GM18870 (cell line): ENCODE data around the gene TYW1.
"Not testable (repeated sequence)": the region's sequence is repeated elsewhere in the genome, so short reads cannot be mapped to it uniquely, and the experiment has no call there.

Experiments
- ATAC-seq: cut with Tn5 transposase; IDR thresholded peaks from one replicate; pipeline ENCODE4 v1.9.1; 2021; ENCODE audit warnings: moderate library complexity; ENCODE audit not compliant: unreplicated experiment

TYW1 gene

GRCh38 chr7:67229018-67229417 lies 232.4 kb downstream of the TYW1 start:
- ATAC-seq: not testable (repeated sequence)

DNA sequence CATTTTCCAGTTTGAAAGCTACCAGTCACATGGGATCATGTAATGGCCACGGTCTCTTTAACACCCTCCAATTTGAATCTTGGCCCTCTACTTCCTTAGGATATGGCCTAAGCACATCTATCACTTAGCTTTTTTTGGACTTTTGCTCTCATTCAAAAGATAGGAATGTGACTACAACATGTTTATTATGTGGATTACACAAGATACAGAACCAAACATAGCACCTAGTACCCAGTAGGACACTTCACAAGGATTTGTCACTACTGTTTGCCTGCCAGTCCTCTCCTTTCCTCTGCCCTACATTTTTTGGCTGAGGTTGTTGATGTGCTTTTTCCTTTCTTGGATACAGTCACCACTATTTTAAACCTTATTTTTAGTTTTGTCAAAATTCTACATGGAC lies 233.4 kb downstream of the TYW1 start:
- not testable (repeated sequence) for ATAC-seq

- not testable (repeated sequence) for ATAC-seq
Measured at GRCh38 chr7:67233506-67233905, 236.9 kb downstream of the TYW1 start.

GRCh38 chr7:67236216-67236615 lies 239.6 kb downstream of the TYW1 start:
- ATAC-seq: not testable (repeated sequence)

- ATAC-seq: not testable (repeated sequence)
Measured at GRCh38 chr7:67242871-67243270, 246.2 kb downstream of the TYW1 start.

DNA sequence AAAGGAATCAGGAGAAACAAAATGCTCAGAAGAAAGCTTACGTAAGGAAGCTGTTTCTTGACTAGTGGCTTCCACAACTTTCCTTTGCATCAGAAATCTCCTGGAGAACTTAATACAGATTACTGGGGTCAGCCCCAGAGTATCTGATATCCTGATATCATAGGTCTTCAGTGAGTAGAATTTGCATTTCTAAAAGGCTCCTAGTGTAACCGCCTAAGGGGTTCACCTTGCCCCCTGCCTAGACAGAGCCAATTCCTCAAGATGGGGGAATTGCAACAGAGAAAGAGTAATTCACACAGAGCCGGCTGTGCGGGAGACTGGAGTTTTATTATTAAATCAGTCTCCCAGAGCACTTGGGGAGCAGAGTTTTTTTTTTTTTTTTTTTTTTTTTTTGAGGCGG lies 251.7 kb downstream of the TYW1 start:
- not testable (repeated sequence) for ATAC-seq

DNA sequence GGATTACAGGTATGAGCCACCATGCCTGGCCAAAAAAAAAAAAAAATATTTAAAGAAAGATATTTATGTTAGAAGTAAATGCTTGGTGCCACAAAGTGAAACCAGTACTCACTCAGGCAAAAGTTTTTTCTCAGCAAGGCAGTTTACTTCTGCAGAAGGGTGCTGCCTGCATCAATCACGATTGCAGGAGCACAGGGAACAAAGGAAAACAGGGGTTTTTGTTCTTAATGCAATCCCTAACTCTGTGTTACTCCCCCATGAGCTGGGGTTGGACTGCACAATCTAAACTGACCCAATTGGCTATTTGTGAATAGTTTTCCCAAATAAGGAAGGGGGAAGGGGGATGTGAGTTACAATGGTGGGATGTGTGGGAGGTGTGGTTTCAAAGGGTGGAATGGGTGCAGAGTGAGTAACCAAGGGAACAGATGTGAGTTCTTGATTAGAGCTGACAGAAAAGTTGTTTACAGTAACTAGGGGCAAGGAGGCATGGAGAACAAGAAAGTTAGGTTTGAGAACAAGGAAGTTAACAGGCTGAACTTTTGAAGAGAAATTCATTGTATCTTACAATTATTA lies 255.4 kb downstream of the TYW1 start:
- no peak for ATAC-seq

DNA sequence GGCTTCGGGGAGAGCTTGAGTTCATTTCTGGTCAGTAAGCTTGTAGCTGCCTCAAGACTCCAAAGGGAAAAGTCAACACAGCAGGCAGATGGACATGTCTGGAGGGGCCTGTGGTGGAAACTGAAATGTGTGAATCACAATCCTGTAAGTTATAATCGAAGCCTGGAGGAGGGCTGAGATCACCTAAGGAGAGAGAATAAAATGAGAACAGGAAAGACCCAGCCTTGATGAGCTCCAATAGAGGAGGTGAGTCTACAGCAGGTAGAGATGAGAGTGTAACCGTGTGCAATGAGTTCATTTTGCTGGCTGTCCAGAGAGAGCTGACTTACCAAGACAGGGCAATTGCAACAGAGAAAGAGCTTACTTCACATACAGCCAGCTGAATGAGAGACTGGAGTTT lies 258.4 kb downstream of the TYW1 start:
- not testable (repeated sequence) for ATAC-seq

- not testable (repeated sequence) for ATAC-seq
Measured at GRCh38 chr7:67257779-67258178, 261.1 kb downstream of the TYW1 start.

DNA sequence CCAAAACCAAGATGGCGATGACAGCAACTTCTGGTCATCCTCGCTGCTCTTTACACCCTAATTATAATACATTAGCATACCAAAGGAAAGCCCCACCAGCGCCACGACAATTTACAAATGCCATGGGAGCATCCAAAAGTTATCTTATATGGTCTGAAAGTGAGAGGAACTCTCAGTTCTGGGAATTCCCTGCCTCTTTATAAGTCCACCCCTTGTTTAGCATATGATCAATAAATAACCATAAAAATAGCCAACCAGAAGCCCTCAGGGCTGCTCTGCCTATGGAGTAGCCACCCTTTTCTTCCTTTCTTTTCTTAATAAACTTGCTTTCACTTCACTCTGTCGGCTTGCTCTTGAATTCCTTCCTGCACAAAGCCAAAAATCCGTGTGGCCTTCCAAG lies 262.7 kb downstream of the TYW1 start:
- not testable (repeated sequence) for ATAC-seq

DNA sequence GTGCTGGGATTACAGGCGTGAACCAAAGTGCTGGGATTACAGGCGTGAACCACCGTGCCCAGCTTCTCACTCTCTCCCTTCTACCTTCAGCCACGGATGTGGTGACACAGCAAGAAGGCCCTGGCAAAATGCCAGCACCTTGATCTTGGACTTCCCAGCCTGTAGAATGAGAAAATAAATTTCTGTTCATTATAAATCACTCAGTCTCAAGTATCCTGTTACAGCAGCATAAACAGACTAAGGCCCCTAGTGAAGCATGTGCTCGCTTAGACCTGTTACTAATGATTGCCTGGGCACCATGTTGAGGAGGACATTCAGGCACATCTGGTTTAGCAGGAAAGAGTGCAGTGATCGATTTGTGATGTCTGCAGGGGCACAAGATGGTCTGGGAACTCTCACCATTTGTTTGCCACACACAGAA lies 263.5 kb downstream of the TYW1 start:
- not testable (repeated sequence) for ATAC-seq

GRCh38 chr7:67264000-67264399 lies 267.4 kb downstream of the TYW1 start:
- not testable (repeated sequence) for ATAC-seq

DNA sequence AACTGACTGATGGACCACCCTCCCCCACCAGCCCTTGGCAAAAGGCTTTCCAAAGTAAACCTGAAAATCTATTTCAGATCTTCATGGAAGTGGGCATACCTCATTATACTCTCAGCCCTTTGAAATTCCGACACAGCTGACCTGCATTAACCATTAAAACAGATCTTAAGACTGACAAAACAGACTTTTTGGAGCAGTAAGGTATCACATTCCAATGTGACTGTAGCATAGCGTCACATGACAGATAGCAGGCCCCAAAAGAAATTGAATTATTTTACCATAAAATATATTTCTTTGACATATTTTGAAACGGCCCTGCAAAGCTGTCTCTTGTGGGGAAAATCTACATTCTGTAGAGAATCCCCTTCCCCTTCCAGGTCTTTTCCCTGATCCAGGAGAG lies 269.4 kb downstream of the TYW1 start:
- not testable (repeated sequence) for ATAC-seq

GRCh38 chr7:67267914-67268313 lies 271.3 kb downstream of the TYW1 start:
- ATAC-seq: no peak

- not testable (repeated sequence) for ATAC-seq
Measured at GRCh38 chr7:67269916-67270315, 273.3 kb downstream of the TYW1 start.
